GM11168 (cell line): ENCODE data around the gene SYCP2L.
"Not testable (repeated sequence)": the region's sequence is repeated elsewhere in the genome, so short reads cannot be mapped to it uniquely, and the experiment has no call there.

Source experiments
- in situ Hi-C: fragments of 300-500 bp; cut with MboI; formaldehyde crosslinking; loops from one replicate; pipeline ENCODE4 v1.12.0; 2022; ENCODE audit warnings: low sequenced_read_pairs; ENCODE audit not compliant: unreplicated experiment

Gene SYCP2L

GRCh38 chr6:10886691-10887502 is at the start of gene SYCP2L:
Gene SYCP2L, plus strand, starts transcription at chr6:10887052. Its CDS starts 75 bp downstream, at chr6:10887127.
- in situ Hi-C loops, result no loop called here

GRCh38 chr6:10837622-10837994 is 49.2 kb upstream of the SYCP2L start:
- in situ Hi-C loops, result no loop called here

- in situ Hi-C loops, result no loop called here
Observed at GRCh38 chr6:10837995-10838793, 48.7 kb upstream of the SYCP2L start, which contains the start of gene MAK. Gene MAK, minus strand, starts transcription at chr6:10838539. Its CDS starts 7,891 bp downstream, at chr6:10830648.

GRCh38 chr6:10838794-10839333 is 48.0 kb upstream of the SYCP2L start:
- in situ Hi-C loops, result no loop called here

- in situ Hi-C loops, result no loop called here
Observed at GRCh38 chr6:10843554-10843953, 43.3 kb upstream of the SYCP2L start.

- in situ Hi-C loops, result no loop called here
Observed at GRCh38 chr6:10847684-10848083, 39.2 kb upstream of the SYCP2L start.

GRCh38 chr6:10849901-10850300 is 37.0 kb upstream of the SYCP2L start:
- in situ Hi-C loops, result no loop called here

GRCh38 chr6:10850728-10851127 is 36.1 kb upstream of the SYCP2L start:
- in situ Hi-C loops, result no loop called here

- in situ Hi-C loops, result no loop called here
Observed at GRCh38 chr6:10852361-10852960, 34.4 kb upstream of the SYCP2L start.

- in situ Hi-C loops, result not testable (repeated sequence)
Observed at GRCh38 chr6:10853849-10854300, 33.0 kb upstream of the SYCP2L start.

GRCh38 chr6:10854922-10855632 is 31.8 kb upstream of the SYCP2L start:
- in situ Hi-C loops, result no loop called here

- in situ Hi-C loops, result no loop called here
Observed at GRCh38 chr6:10857259-10857658, 29.6 kb upstream of the SYCP2L start.

- in situ Hi-C loops, result no loop called here
Observed at GRCh38 chr6:10861086-10861485, 25.8 kb upstream of the SYCP2L start.

- in situ Hi-C loops, result no loop called here
Observed at GRCh38 chr6:10862361-10862760, 24.5 kb upstream of the SYCP2L start.

GRCh38 chr6:10863031-10863430 is 23.8 kb upstream of the SYCP2L start:
- in situ Hi-C loops, result not testable (repeated sequence)

- in situ Hi-C loops, result not testable (repeated sequence)
Observed at GRCh38 chr6:10866709-10867108, 20.1 kb upstream of the SYCP2L start.

- in situ Hi-C loops, result no loop called here
Observed at GRCh38 chr6:10867952-10868351, 18.9 kb upstream of the SYCP2L start.

- in situ Hi-C loops, result no loop called here
Observed at GRCh38 chr6:10873374-10873773, 13.5 kb upstream of the SYCP2L start.

GRCh38 chr6:10874207-10874606 is 12.6 kb upstream of the SYCP2L start:
- in situ Hi-C loops, result no loop called here

- in situ Hi-C loops, result no loop called here
Observed at GRCh38 chr6:10875026-10875425, 11.8 kb upstream of the SYCP2L start.
